Midbrain (tissue), 1 donor: ENCODE data around the gene SCGB1C2.
A peak's percentile ranks its signal among the peaks of the same experiment; 100 is the strongest.
"Not testable (repeated sequence)": the region's sequence is repeated elsewhere in the genome, so short reads cannot be mapped to it uniquely, and the experiment has no call there.

Experiments used
- DNase-seq: peaks from one replicate; lab custom pipeline; 2025; lab: John Stamatoyannopoulos, UW

SCGB1C2 gene

DNA sequence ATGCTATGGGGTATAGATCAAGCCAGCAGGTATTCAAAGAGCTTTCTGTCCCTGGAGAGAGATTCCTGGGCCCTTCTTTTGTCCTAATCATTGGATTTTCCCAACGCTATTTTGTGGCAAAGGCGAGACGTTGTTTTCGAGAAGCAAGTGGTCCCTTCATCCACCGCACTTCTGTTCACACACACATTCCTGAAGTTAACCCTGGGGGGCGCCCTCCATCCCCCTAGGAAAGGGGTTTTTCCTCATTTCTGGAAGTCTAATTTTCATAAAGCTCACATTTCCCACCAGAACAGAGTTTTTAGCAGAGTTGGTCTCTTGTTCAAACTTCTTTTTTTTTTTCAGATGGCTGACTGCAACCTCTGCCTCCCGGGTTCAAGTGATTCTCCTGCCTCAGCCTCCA lies 11.9 kb downstream of the SCGB1C2 start:
- no peak for DNase-seq

DNA sequence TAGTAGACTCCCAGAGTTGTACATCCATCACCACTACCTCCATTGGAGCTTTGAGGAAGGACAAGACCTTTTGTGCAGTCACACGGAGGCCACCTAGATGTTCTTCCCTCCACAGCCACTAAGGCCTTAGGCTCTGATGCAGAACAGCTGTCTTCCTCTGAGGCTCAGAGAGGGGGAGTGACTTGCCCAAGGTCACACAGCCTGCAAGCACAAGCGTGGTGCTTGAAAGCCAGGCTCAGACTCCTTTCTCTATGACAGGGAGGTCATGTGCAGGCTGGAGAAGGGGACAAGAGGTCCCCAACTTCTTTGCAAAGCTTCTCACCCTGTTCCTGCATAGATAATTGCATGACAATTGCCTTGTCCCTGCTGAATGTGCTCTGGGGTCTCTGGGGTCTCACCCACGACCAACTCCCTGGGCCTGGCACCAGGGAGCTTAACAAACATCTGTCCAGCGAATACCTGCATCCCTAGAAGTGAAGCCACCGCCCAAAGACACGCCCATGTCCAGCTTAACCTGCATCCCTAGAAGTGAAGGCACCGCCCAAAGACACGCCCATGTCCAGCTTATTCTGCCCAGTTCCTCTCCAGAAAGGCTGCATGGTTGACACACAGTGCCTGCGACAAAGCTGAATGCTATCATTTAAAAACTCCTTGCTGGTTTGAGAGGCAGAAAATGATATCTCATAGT lies 12.7 kb downstream of the SCGB1C2 start:
- no peak for DNase-seq

DNA sequence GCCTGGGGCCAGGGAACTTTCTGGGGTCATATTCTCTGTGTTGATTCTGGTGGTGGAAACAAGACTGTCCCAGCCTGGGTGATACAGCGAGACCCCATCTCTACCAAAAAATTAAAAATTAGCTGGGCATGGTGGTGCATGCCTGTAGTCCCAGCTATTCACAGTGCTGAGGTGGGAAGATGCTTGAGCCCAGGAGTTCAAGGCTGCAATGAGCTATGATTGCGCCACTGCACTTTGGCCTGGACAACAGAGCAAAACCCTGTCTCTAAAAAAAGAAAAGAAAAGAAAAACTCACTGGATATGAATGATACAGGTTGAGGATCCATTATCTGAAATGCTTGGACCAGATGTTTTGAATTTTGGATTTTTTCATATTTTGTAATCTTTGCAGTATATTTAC lies 13.6 kb downstream of the SCGB1C2 start:
- DNase-seq: no peak

DNA sequence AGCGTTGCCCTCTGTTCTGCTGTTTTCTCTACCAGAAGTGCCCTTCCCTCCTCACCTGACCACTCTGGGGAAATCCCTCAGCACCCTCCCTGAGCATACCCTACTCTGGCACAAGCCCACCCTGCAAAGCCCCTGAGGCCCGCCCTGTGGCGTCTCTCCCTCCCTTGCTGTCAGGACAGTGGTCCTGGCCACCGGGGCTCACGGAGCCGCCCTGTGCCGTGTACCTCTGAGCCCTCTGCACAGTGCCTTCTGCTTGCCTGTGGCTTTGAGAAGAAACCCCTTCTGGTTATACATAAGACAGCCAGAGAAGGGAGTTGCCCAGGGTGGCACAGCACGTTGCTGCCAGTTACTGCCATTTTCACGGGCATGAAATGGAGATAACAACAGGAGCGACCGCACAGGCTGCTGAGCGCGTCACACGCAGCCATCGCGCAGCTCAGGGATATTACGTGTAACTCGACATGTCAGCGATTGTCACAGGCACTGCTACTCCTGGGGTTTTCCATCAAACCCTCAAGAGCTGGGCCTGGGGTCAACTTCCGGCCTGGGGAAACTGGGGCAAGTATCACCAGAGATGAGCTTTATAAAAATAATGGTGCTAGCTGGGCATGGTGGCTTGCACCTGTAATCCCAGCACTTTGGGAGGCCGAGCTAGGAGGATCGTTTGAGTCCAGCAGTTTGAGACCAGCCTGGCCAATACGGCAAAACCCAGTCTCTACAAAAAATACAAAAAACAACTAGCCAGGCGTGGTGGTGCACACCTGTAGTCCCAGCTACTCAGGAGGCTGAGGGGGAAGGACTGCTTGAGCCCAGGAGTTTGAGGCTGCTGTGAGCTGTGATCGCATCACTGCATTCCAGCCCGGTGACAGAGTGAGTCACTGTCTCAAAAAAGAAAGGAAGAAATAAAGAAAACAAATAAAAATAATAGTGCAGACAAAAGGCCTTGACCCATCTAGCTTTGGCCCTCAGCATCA lies 14.8 kb downstream of the SCGB1C2 start:
- no peak for DNase-seq

DNA sequence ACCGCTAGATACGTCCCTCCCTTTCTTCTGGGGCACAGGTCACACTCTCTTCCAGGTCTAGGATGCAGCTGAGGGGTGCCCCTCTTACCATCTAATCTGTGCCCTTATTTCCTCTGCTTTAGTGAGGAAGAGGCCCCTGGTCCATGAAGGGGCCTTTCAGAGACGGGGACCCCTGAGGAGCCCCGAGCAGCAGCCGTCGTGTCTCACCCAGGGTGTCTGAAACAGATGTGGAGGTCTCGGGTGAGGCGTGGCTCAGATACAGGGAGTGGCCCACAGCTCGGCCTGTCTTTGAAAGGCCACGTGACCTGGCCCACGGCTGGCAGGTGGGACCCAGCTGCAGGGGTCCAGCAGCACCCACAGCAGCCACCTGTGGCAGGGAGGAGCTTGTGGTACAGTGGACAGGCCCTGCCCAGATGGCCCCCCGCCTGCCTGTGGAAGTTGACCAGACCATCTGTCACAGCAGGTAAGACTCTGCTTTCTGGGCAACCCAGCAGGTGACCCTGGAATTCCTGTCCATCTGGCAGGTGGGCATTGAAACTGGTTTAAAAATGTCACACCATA lies 15.6 kb downstream of the SCGB1C2 start:
- no peak for DNase-seq

DNA sequence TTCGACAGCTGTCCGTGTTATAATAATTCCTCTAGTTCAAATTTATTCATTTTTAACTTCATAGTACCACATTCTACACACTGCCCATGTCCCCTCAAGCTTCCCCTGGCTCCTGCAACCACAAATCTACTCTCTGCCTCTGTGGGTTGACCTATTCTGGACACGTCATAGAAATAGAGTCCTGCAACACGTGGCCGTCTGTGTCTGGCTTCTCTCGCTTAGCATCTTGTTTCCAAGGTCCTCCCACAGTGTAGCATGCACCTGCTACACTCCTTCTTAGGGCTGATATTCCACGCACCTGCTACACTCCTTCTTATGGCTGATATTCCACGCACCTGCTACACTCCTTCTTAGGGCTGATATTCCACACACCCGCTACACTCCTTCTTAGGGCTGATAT lies 16.5 kb downstream of the SCGB1C2 start:
- DNase-seq: no peak

DNA sequence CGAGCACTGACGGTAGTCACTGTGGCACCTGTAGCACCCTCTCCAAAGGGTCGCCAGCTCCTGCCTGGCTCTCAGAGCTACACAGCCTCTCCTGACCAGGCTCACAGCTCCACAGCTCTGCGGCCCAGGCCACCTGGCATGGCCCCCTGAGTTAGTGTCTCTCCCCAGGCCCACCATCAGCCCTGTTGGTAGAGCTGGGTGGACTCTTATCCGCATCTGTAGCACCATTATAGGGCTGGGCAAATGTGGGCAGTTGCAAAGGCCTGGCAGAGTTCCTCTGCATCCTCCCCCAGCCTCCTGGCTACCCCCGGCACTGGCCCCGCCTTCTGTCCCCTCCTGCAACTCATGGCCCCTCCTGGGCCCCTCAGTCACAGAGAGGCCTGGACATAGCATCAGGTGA lies 18.2 kb downstream of the SCGB1C2 start:
- DNase-seq: no peak

DNA sequence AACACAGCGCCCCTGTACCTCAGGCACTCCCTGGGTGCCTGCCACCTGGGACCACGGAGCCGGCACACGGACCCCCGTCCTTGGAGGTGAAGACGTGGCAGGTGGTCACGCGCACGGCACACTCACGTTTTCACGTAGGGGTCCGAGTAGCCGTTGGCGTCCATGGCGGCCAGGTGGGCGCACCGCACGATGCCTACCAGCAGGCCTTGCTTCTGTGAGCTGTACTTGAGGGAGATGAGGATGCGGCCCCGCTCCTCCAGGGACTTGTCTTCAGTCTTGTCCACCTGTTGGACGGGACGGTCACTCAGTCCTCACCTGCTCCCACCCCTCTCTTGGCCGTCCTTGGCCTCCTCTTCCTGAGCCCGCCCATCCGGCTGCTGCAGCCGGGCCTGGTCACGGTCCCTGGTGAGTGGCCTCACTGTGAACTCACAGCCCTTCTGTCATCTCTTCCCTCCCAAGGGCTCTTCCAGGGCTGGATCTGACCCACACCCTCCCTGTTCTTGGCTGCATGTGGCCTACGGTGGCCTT lies 18.8 kb downstream of the SCGB1C2 start:
- no peak for DNase-seq

DNA sequence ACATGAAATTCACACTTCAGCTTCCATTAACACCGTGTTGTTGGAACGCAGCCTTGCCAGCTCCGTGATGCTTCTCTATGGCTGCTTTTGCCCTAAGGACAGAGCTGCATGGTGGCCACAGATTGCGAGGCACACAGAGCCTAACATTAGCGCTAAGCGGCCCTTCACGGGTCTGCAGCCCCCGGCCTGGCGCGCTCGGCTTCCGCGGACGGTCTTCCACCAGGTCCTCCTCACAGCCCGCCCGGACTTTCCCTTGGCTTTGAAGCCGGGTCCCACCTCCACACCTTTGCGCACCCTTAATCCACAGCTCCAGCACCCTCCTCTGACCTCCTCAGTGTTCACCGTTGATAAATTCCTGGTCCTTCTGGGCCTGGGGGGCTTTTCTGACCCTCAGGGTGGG lies 19.6 kb downstream of the SCGB1C2 start:
- DNase-seq: no peak

DNA sequence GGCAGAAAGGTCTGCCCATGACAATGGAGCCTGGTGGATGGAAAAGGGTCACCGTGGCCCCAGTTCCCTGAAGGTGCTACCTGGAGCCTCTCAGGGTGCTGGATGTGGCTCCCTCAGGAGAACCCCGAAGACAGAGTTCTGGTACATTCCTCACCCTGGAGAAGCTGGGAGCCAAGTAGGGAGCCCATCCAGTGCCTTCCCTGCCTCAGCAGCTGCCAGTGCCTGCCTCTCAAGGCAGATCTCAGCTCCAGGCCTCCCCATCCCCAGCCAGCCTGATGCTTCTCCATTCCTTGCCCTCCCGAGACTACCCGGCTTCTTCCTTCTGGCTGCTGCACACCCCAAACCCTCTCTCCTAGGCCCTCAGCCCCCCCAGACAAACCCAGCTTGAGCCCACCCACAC lies 20.5 kb downstream of the SCGB1C2 start:
- DNase-seq: no peak

DNA sequence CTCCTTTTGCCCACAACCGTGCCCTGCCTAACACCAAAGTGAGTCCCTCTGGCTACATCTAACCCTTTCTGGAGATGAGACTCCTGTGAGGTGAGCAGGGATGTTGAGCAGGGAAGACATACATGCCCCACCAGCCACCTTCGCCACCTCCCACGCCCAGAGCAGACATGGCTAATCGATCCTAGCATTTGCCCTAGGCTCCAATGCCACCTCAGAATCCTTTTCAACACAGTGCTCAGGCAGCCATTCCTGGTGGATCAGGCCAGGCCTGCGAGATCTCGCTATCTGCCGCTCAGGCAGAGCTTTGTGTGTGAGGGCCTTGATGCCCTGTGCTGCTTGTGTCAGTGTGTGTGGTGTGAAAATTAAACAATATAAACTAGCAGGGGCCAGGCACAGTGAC lies 21.0 kb downstream of the SCGB1C2 start:
- no peak for DNase-seq

DNA sequence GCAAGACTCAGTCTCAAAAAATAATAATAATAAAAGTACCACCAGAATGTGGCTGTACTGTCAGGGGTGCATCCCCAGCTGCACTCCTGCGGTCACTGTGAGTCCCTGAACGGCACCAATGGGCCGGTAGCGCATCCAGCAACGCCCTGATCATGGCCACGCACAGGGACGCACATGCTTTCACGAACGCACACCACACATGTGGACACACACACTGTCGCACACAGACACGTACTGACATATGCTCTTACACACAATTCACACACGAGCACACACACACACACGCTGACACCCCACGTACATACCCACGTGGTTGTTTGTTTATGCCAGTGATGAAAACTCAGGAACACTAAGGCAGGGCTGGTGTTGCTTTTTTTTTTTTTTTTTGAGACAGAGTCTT lies 22.2 kb downstream of the SCGB1C2 start:
- no peak for DNase-seq

DNA sequence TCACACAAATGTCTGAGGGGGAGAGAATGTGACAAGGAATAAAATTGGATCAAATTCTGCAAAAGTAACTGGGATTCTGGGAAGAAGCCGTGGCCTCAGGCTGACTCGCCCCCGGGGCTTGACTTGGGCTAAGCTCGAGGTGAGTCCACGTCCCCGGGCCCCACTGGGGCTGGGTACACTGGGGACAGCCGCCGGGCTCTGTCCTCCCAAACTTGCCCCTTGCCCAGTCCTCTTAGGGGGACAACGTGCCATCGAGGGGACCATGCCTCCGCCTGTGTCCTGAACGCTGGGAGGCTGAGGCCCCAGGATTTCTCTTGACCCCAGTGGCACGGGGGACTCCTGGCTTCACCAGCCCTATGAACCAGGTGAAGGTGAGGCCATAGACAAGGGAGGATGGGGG lies 23.0 kb downstream of the SCGB1C2 start:
- DNase-seq: no peak

DNA sequence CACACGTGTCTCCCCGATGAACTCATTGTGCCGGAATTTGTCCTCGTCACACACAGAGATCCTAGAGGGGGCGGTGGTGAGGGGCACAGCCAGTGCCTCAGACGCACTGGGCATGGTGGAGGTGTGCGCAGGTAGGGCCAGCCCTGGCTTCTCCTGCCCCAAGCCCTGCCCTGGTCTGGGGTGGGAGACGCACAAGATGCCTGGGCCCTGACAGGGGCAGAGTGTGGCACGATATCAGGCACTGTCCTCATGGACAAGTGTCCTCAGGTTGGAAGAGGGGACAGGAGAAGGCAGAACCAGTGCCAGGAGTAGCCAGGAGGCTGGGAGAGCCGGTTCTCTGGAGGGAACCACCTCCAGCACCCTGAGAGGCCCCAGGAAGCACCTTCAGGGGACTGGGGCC lies 24.1 kb downstream of the SCGB1C2 start:
- DNase-seq: no peak

DNA sequence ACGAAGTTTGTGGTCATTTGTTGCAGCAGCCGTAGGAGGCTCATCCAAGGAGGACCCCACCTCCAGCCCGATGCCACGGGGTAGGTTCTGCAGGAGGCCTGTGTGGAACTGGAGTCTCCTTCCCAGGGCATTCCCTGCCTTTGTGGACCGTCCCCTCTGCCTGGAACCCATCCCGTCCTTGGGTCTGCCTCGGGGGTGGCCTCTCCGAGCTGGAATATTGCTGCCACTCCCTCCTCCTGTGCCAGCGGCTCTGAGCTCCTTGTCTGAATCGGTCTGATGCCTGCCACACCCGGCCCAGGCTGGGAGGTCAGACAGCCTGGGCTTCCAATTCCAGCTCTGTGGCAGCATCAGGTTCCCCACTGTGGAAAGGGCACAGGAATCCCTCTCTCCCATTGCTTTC lies 25.3 kb downstream of the SCGB1C2 start:
- no peak for DNase-seq

DNA sequence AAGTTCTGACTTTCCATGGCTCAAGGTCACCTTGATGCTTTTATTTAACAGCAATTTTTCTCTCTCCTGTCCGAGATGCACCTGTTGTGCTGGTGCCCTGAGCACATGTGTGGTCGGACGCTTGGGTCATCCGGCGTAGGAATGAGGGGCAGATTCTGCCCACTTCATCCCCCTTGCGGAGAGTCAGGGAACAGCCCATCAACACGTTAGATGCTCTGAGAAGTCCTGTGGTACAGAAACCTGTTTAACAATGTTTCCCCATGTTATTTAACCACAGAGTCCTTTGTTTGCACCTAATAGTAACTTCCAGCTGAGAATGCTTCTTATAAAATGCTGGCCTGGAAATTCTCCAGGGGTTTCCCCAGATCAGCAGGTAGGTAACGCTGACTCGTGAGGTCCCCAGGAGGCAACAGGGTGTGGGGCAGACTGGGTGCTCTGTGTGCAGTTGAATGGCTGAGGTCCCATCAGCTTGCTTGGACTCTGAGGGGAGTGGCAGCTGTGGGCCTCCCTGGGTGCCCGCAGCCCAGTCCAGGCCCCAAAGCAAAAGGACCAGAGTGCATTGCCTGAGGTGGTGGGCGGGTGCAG lies 26.2 kb downstream of the SCGB1C2 start:
- no peak for DNase-seq

DNA sequence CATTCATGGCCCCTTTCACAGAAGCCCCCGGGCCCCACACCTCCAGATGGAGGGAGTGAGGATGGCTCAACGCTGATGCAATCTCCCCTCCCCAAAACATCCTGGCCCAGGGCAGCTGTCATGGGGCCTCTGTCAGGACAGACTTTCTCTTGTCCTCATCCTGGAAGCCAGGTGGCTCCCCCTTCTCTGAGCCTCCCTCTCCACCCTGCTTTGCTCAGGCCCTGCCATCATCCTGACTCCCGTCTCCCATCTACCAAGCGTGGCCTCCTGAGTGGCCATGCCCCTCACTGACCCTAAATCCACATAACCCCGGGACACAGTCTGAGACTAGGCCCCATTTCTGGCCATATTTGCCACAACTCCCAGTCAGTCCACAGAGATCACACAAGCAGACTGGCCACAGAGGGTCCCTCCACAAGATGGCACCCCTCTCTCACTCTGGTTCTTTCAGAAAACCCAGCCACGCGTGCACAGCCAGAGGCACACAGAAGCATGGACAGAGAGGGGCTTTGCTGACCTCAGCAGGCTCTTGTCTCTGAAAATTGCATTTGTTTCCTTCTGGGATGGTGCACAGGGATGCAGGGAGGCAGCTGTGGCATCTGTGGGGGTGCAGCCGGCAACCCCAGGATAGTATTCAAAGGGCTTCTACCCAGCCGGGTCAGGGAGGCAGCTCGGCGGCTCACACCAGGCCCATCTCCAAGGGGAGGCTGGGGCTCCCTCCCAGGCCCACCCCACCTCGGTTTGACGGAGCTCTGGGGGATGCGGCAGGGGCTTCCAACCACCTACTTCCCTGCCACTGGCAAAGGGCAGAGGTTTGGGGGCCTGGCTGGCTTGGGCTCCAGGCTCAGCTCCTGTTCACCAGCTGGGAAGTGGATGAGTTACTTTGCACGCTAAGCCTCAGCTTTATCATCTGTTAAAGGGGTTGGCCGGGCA lies 27.2 kb downstream of the SCGB1C2 start:
- peak; percentile 57 for DNase-seq

DNA sequence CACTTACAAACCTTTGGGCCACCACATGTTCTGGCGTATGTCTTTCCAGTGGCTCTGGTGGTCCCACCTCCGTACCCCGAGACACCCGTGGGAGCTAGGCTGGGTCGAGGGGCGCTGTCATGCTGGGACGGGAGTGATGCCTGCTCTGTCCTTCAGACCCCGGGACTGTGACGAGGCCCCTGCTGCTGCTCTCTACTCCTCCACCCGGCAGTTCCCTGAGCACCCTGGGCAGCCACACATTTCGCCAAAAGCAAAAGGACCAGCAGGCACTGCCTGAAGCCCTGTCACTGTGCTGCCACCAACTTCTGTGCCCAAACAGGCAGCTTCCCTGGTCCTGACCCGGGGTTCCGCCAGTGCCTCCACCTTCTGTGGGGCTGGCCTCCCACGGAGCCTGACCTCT lies 28.6 kb downstream of the SCGB1C2 start:
- no peak for DNase-seq

DNA sequence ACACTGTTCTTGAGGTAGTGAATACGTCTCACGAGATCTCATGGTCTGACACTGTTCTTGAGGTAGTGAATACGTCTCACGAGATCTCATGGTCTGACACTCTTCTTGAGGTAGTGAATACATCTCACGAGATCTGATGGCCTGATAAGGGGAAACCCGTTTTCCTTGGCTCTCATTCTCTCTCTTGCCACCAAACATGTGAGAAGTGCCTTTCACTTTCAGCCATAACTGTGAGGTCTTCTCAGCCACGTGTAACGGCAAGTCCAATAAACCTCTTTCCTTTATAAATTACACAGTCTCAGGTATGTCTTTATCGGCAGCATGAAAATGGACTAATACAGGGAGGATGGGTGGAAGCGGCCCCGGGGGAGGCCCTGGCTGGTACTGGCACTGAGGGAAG lies 31.2 kb downstream of the SCGB1C2 start:
- DNase-seq: not testable (repeated sequence)

DNA sequence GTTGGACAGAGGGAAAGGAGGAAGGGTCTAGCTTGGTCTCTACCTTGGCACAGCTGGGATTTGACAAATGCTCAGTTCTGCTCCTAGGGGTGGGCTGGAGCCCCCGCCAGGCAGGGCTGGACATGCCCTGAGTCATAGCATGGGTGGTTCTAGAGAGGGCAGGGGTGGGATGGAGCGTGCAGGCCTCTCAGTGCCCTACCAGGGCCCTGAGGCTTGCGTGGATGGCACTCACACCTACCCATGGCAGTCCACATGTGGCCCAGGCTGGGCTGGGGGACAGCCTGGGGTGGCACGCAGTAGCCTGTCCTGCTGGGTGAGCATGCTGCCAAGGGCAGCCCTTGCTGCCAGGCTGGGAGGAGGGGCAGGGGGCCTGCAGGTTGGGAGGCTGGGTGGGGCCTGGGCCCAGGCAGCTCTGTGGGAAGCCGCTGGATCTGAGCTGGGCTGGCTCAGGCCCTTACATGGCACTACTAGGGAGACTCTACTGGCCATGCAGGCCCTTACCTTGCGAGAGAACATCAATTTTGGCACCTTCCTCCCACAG lies 32.8 kb downstream of the SCGB1C2 start:
- no peak for DNase-seq

DNA sequence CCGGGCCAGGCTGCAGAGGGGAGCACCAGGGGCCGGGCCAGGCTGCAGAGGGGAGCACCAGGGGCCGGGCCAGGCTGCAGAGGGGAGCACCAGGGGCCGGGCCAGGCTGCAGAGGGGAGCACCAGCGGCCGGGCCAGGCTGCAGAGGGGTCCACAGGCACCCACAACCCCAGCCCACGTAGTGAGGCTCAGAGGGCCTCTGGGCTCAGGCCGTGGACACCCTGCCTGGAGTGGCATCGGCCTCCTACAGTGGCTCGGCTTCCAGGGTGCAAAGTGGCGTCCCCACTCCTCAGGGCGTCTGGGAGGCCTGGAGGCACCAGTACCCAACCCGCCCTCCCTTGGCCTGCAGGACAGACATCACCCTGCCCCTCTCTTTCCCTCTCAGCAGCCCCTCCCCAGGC lies 34.5 kb downstream of the SCGB1C2 start:
- DNase-seq: no peak
